Kidney epithelial cell (primary cell): ENCODE data around the gene FBXW7. TPM values are rescaled to one million over a fixed set of nuclear protein-coding genes. Genes with fewer than 3 reads are reported as not detected.

Experiments
- DNase-seq: peaks from one replicate; pipeline ENCODE4 v3.0.0-alpha.2; 2010; ENCODE audit warnings: low read depth
- H3K27me3 ChIP-seq: 2 replicates; pipeline ENCODE4 v1.6.0; 2011; ENCODE audit warnings: low read length; ENCODE audit not compliant: control insufficient read depth, insufficient read depth
- H3K36me3 ChIP-seq: 2 replicates; pipeline ENCODE4 v1.5.1; 2011; ENCODE audit warnings: low read length; ENCODE audit not compliant: control insufficient read depth, insufficient read depth
- H3K4me3 ChIP-seq: 2 replicates; pipeline ENCODE4 v1.5.1; 2011; ENCODE audit warnings: low read depth, mild to moderate bottlenecking, control low read depth, low read length
- CTCF ChIP-seq: IDR thresholded peaks from 2 replicates; pipeline ENCODE4 v1.5.1; 2011; ENCODE audit warnings: mild to moderate bottlenecking, moderate library complexity, low read length, control low read depth, inconsistent platforms; ENCODE audit not compliant: insufficient read depth, poor library complexity, severe bottlenecking
- total RNA-seq: library from RNA; depleted of rRNA; stranded (reverse); fragments of >200 nt; gene quantifications from 2 replicates; pipeline ENCODE4 v1.2.3, GENCODE V29; 2015

Gene FBXW7
- total RNA-seq, 1 donor from 2014 or later: 29.8 TPM

DNA sequence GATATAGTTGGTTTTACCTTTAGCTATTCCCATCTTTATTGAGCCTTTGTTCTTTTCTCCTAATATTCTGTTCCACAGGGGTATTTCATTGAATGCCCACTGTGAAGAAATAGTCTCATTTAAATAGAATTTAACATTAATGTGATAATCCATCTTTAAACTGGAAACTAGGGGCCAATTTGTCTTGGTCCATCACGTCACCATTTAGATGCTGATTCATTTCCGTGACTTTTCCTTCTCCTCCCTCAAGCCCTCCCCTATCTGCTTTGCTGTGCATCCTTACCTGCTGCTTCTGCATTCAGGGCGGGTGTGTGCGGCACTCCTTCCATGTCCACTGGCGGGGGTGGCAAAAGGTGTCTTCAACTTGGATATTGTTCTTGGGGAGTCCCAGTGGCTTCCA is 241.1 kb downstream of the FBXW7 start:
- H3K4me3 ChIP-seq: no peak overlapping the region
- no peak for DNase-seq
- no peaks in the 10 kb centered on the region for H3K36me3 ChIP-seq
- no peaks in the 10 kb centered on the region for H3K27me3 ChIP-seq
- no peak for TF ChIP-seq CTCF

GRCh38 chr4:152294331-152294730 is 241.6 kb downstream of the FBXW7 start:
- Histone ChIP-seq H3K27me3 (no peaks in the 10 kb centered on the region), H3K4me3 (no peak overlapping the region), H3K36me3 (no peaks in the 10 kb centered on the region)
- no peak for DNase-seq
- no peak for TF ChIP-seq CTCF

DNA sequence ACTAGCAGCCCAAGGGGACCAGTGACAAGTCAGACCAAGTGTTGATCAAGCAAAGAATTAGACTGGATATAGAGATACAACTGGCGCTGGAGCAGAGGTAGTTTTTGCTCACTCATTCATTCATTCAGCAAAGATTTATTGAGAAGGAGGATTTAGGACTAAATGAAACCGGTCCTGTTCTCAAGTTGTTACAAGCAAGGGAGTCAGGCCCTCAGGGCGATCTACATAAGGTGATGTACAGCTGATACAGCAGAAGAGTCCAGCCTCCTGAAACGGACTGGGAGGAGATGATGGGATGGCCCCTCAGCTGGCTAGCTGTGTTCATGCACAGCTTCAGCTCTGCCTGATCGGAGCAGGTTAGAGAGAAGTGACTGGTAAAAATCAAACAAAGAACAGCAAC is 242.4 kb downstream of the FBXW7 start:
- no peaks in the 10 kb centered on the region for H3K36me3 ChIP-seq
- H3K4me3 ChIP-seq: no peak overlapping the region
- DNase-seq: no peak
- H3K27me3 ChIP-seq: no peaks in the 10 kb centered on the region
- TF ChIP-seq CTCF: no peak

GRCh38 chr4:152290366-152290921 is 245.4 kb downstream of the FBXW7 start:
- Histone ChIP-seq H3K4me3 (no peak overlapping the region), H3K36me3 (no peaks in the 10 kb centered on the region), H3K27me3 (no peaks in the 10 kb centered on the region)
- TF ChIP-seq CTCF: no peak
- DNase-seq: no peak

GRCh38 chr4:152289941-152290340 is 246.0 kb downstream of the FBXW7 start:
- no peak for DNase-seq
- H3K4me3 ChIP-seq: no peak overlapping the region
- TF ChIP-seq CTCF: no peak
- no peaks in the 10 kb centered on the region for H3K36me3 ChIP-seq
- no peaks in the 10 kb centered on the region for H3K27me3 ChIP-seq

- Histone ChIP-seq H3K27me3 (no peaks in the 10 kb centered on the region), H3K4me3 (no peak overlapping the region), H3K36me3 (no peaks in the 10 kb centered on the region)
- DNase-seq: no peak
- no peak for TF ChIP-seq CTCF
Measured at GRCh38 chr4:152289541-152289940, 246.4 kb downstream of the FBXW7 start.
